Measurements from ENCODE around the gene TROAP. TPM values are rescaled to one million over a fixed set of nuclear protein-coding genes. Genes with fewer than 3 reads are reported as not detected.
A peak's percentile ranks its signal among the peaks of the same experiment; 100 is the strongest.

Gene TROAP
- total and polyA plus RNA-seq, 9 of the 15 experiments (the other 6 are each of a cell fraction or from before 2014, with no cell fraction given), result 46.4 to 171 (median 59.8) TPM

GRCh38 chr12:49336645-49337584, 13.9 kb downstream of the TROAP start, which contains the start of gene C1QL4 (continued):
- TF ChIP-seq THRAP3 (IDR thresholded peaks at IDR 0.05; ENCODE audit: borderline replicate concordance) (no peak), RBM34 (IDR thresholded peaks at IDR 0.05; ENCODE audit: borderline replicate concordance, insufficient read depth, low read length) (no peak), XRCC5 (IDR thresholded peaks at IDR 0.05; ENCODE audit: low read depth, low read length) (peak; percentile 58; the same call in 1 of the 2 replicates), C11orf30 (IDR thresholded peaks at IDR 0.05; ENCODE audit: low read depth) (no peak), TSHZ1 (CRISPR knock-in tag; IDR thresholded peaks at IDR 0.05) (no peak), ZNF184 (CRISPR knock-in tag; IDR thresholded peaks at IDR 0.05) (no peak), CEBPZ (IDR thresholded peaks at IDR 0.05; ENCODE audit: borderline replicate concordance, low read depth, low read length) (no peak), HNRNPK (IDR thresholded peaks at IDR 0.05; ENCODE audit: low read depth, low read length, poor library complexity, severe bottlenecking) (peak; percentile 83), E2F6 (IDR thresholded peaks at IDR 0.05; ENCODE audit: borderline replicate concordance in 1 of 2, extremely low read depth in 1 of 2, insufficient read depth in 1 of 2, insufficient read length in 1 of 2, low read depth in 1 of 2, low read length in 1 of 2, poor library complexity in 1 of 2, severe bottlenecking in 1 of 2) (peak; percentile 18 to 61), SNIP1 (IDR thresholded peaks at IDR 0.05; ENCODE audit: low read depth) (no peak), RAD21 (CRISPR knock-in tag; conservative IDR thresholded peaks at IDR 0.05 in 1 of 2, IDR thresholded peaks at IDR 0.05 in 1 of 2) (peak in 1 of 2 experiments; percentile 58; a peak in 2 of 4 replicates), CBX1 (IDR thresholded peaks at IDR 0.05; ENCODE audit: low read depth) (0 out of 2 replicates have a peak, but pooled peaks have one; percentile 10), RBFOX2 (IDR thresholded peaks at IDR 0.05; ENCODE audit: low read depth, low read length) (peak; percentile 82), NBN (IDR thresholded peaks at IDR 0.05; ENCODE audit: low read depth) (no peak), POLR2H (tag; IDR thresholded peaks at IDR 0.05; ENCODE audit: low read depth) (no peak)
- TF ChIP-seq, protein P1, sequence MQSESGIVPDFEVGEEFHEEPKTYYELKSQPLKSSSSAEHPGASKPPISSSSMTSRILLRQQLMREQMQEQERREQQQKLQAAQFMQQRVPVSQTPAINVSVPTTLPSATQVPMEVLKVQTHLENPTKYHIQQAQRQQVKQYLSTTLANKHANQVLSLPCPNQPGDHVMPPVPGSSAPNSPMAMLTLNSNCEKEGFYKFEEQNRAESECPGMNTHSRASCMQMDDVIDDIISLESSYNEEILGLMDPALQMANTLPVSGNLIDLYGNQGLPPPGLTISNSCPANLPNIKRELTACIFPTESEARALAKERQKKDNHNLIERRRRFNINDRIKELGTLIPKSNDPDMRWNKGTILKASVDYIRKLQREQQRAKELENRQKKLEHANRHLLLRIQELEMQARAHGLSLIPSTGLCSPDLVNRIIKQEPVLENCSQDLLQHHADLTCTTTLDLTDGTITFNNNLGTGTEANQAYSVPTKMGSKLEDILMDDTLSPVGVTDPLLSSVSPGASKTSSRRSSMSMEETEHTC (IDR thresholded peaks at IDR 0.05), result no peak

Measured in K562 (cell line).